Activated CD8-positive, alpha-beta T cell treated with anti-CD3 and anti-CD28 coated beads for 36 hours (primary cell): ENCODE results near the gene IL34. TPM values are rescaled to one million over a fixed set of nuclear protein-coding genes. Genes with fewer than 3 reads are reported as not detected.
"Not testable (repeated sequence)": the region's sequence is repeated elsewhere in the genome, so short reads cannot be mapped to it uniquely, and the experiment has no call there.

Experiments used
- ATAC-seq: fragments of 200-7000 bp; cut with Tn5 transposase; one replicate; pipeline ENCODE4 v1.10.0; 2021; ENCODE audit warnings: mild to moderate bottlenecking, moderate library complexity
- CTCF ChIA-PET: fragments of 350-600 bp; sonication (Branson Sonifier 250); formaldehyde crosslinking; loops from one replicate; lab custom pipeline; 2021; ENCODE audit warnings: antibody characterized with exemption; lab: Charles Lee
- POLR2A ChIA-PET: fragments of 350-600 bp; sonication (Branson Sonifier 250); formaldehyde crosslinking; loops from one replicate; lab custom pipeline; 2021; ENCODE audit warnings: antibody characterized with exemption; lab: Charles Lee
- DNase-seq: peaks from one replicate; pipeline ENCODE4 v3.0.0-alpha.2; 2020
- H3K27ac Mint-ChIP-seq: one replicate; pipeline ENCODE4 v1.8.0; 2021; ENCODE audit warnings: mild to moderate bottlenecking, mixed read lengths
- H3K27me3 Mint-ChIP-seq: one replicate; pipeline ENCODE4 v1.8.0; 2021; ENCODE audit warnings: mixed read lengths
- H3K36me3 Mint-ChIP-seq: one replicate; pipeline ENCODE4 v1.8.0; 2021; ENCODE audit warnings: low read depth, mixed read lengths
- H3K4me1 Mint-ChIP-seq: one replicate; pipeline ENCODE4 v1.8.0; 2021; ENCODE audit warnings: low read depth, mixed read lengths
- H3K4me3 Mint-ChIP-seq: one replicate; pipeline ENCODE4 v1.8.0; 2021; ENCODE audit warnings: mild to moderate bottlenecking, moderate library complexity, mixed read lengths
- H3K9me3 Mint-ChIP-seq: one replicate; pipeline ENCODE4 v1.8.0; 2021; ENCODE audit warnings: mixed read lengths
- CTCF ChIP-seq: fragments of 200-600 bp; IDR thresholded peaks from one replicate; pipeline ENCODE4 v1.8.0; 2022; ENCODE audit warnings: antibody characterized with exemption, mild to moderate bottlenecking
- intact Hi-C: fragments of 100-400 bp; cut with micrococcal nuclease; formaldehyde crosslinking; loops from one replicate; pipeline ENCODE4 v1.10.0; 2022
- total RNA-seq, 2 experiments: library from RNA; stranded (reverse); gene quantifications; one replicate each; pipeline ENCODE4 v1.2.3, GENCODE V29; 2021

IL34 gene
- total RNA-seq, 2 experiments from 2014 or later = not detected

- no peak for ATAC-seq
- no peaks in the 10 kb centered on the region for H3K4me1 Mint-ChIP-seq
- CTCF ChIA-PET = interaction anchor here (1.2 kb wide), 1 partner anchor 106 kb away, joined by 3 read pairs; no protein-coding TSS in a partner anchor
These were observed 18.8 kb downstream of the IL34 start for GRCh38 chr16:70665113-70665694.

GRCh38 chr16:70665806-70666735, 19.7 kb downstream of the IL34 start:
- Mint-ChIP-seq H3K27ac (no peak overlapping the region), H3K27me3 (no peaks in the 10 kb centered on the region), H3K4me3 (no peak overlapping the region), H3K36me3 (peaks cover 15% of the 10 kb centered on the region), H3K9me3 (no peaks in the 10 kb centered on the region), H3K4me1 (no peaks in the 10 kb centered on the region)
- DNase-seq (no peak), ATAC-seq (no peak)
- intact Hi-C loops = no loop called here
- ChIA-PET POLR2A (no interaction called here), CTCF (interaction anchor here (1.2 kb wide), 1 partner anchor 106 kb away, joined by 3 read pairs; no protein-coding TSS in a partner anchor)
- no peak for TF ChIP-seq CTCF

More at GRCh38 chr16:70665113-70665694, 18.8 kb downstream of the IL34 start:
- no peaks in the 10 kb centered on the region for H3K27me3 Mint-ChIP-seq
- no peak for TF ChIP-seq CTCF
- H3K9me3 Mint-ChIP-seq = no peaks in the 10 kb centered on the region
- H3K4me3 Mint-ChIP-seq = no peak overlapping the region
- POLR2A ChIA-PET = no interaction called here
- no peak for DNase-seq
- intact Hi-C loops = no loop called here
- H3K36me3 Mint-ChIP-seq = peaks cover 12% of the 10 kb centered on the region
- no peak overlapping the region for H3K27ac Mint-ChIP-seq

GRCh38 chr16:70670175-70670574, 23.8 kb downstream of the IL34 start:
- Mint-ChIP-seq H3K4me1 (no peaks in the 10 kb centered on the region), H3K27me3 (no peaks in the 10 kb centered on the region), H3K4me3 (no peak overlapping the region), H3K27ac (no peak overlapping the region), H3K9me3 (no peaks in the 10 kb centered on the region), H3K36me3 (peaks cover 15% of the 10 kb centered on the region)
- TF ChIP-seq CTCF = no peak
- ChIA-PET CTCF (interaction anchor here (1.3 kb wide), 1 partner anchor 16 kb away, joined by 4 read pairs; no protein-coding TSS in a partner anchor), POLR2A (no interaction called here)
- ATAC-seq (no peak), DNase-seq (no peak)
- intact Hi-C loops = no loop called here

GRCh38 chr16:70670938-70671337, 24.6 kb downstream of the IL34 start:
- intact Hi-C loops, H3K9me3 Mint-ChIP-seq, DNase-seq, H3K27me3 Mint-ChIP-seq, ATAC-seq, H3K4me3 Mint-ChIP-seq, POLR2A ChIA-PET, H3K4me1 Mint-ChIP-seq, H3K27ac Mint-ChIP-seq: not testable (repeated sequence)
- H3K36me3 Mint-ChIP-seq = peaks cover 12% of the 10 kb centered on the region
- CTCF ChIA-PET = interaction anchor here (1.0 to 3.0 kb wide), 2 partner anchors 8 to 100 kb away, joined by 4 to 10 read pairs; no protein-coding TSS in a partner anchor

GRCh38 chr16:70674221-70675014, 28.1 kb downstream of the IL34 start:
- ChIA-PET CTCF (no interaction called here), POLR2A (no interaction called here)
- intact Hi-C loops = no loop called here
- ATAC-seq = no peak
- Mint-ChIP-seq H3K9me3 (no peaks in the 10 kb centered on the region), H3K4me3 (no peak overlapping the region), H3K36me3 (peaks cover 4% of the 10 kb centered on the region), H3K27me3 (no peaks in the 10 kb centered on the region), H3K4me1 (peaks cover 6% of the 10 kb centered on the region), H3K27ac (no peak overlapping the region)
- TF ChIP-seq CTCF = no peak
- no peak for DNase-seq
